A549 (cell line): ENCODE data around the gene ATM.

Experiments used
- CEBPB ChIP-seq, 2 experiments: fragments of >200 bp in 1 of 2; sonication (Bioruptor Twin) in 1 of 2; formaldehyde crosslinking in 1 of 2; IDR thresholded peaks; 2 replicates each; pipeline ENCODE4 v1.6.1; 2012 to 2016
- CHD2 ChIP-seq: fragments of 150-350 bp; IDR thresholded peaks from 2 replicates; pipeline ENCODE4 v1.6.1; 2014; ENCODE audit warnings: low read length; ENCODE audit not compliant: partially characterized antibody
- HOXB13 ChIP-seq: fragments of 250-450 bp; sonication (Bioruptor Pico); IDR thresholded peaks from 2 replicates; pipeline ENCODE4 v1.5.0; 2020; ENCODE audit warnings: low read depth, mild to moderate bottlenecking, moderate library complexity
- JUNB ChIP-seq: fragments of >200 bp; sonication (Bioruptor Twin); formaldehyde crosslinking; IDR thresholded peaks from 2 replicates; pipeline ENCODE4 v1.6.1; 2016
- MAFK ChIP-seq: fragments of 450-650 bp; IDR thresholded peaks from 2 replicates; pipeline ENCODE4 v1.6.1; 2014; ENCODE audit not compliant: partially characterized antibody
- NR3C1 ChIP-seq: fragments of >200 bp; sonication (Bioruptor Twin); formaldehyde crosslinking; IDR thresholded peaks from 3 replicates; pipeline ENCODE4 v1.6.1; 2017
- RCOR1 ChIP-seq: fragments of 150-350 bp; IDR thresholded peaks from 2 replicates; pipeline ENCODE4 v1.6.1; 2014; ENCODE audit warnings: antibody characterized with exemption, low read length, low read depth
- SREBF2 ChIP-seq: fragments of 450-650 bp; IDR thresholded peaks from 2 replicates; pipeline ENCODE4 v1.6.1; 2014; ENCODE audit warnings: mild to moderate bottlenecking, moderate library complexity
- TF ChIP-seq, protein P1 (sequence below): fragments of 450-650 bp; IDR thresholded peaks from 2 replicates; pipeline ENCODE4 v1.6.1; 2014; ENCODE audit warnings: antibody characterized with exemption
- TF ChIP-seq, protein P2 (sequence below): IDR thresholded peaks from 2 replicates; pipeline ENCODE4 v1.6.1; 2012
- TF ChIP-seq, protein P3 (sequence below): fragments of >200 bp; sonication (Bioruptor Twin); formaldehyde crosslinking; IDR thresholded peaks from 3 replicates; pipeline ENCODE4 v1.5.1; 2016
- TF ChIP-seq, protein P4 (sequence below): fragments of 200-600 bp; sonication (generic); IDR thresholded peaks from 2 replicates; pipeline ENCODE4 v1.6.1; 2016; ENCODE audit warnings: antibody characterized with exemption, mild to moderate bottlenecking, moderate library complexity

DNA sequence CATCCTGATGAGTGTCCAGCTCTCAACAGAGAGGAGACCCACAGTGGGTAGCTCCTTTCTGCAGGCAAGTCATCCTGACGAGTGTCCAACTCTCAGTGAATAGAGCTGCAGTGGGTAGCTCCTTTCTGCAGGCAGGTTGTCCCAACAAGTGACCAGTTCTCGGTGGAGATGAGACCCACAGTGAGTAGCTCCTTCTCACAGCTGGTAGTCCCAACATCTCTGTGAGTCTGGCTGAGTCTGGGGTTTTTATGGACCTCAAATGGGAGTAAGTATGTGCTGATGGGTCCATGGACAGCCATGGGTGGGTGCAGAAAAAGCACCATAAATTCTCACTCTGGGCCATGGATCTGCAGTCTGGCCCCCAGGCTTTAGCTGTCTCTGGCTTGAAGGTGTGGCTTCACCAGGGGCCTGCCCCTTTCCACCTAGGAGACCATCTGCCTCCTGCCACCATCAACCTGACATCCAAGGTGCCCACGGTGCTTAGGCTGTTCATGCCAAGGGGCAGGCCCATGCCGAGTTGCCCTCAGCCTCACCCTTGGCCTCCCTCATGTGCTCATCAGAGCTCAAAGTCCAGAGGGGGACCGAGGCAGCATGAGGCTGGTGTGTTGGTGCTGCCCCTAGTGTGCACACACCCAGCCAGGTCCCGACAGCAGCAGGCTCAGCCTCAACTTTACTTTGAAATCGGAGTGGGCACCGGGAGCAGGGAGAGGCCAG lies 15.7 kb upstream of the ATM start:
- TF ChIP-seq CHD2 (no peak), CEBPB (IDR thresholded peaks at IDR 0.05) (no peak), SREBF2 (no peak), RCOR1 (no peak), NR3C1 (no peak), MAFK (no peak), HOXB13 (CRISPR knock-in tag) (no peak), JUNB (no peak)
- TF ChIP-seq, protein P1, sequence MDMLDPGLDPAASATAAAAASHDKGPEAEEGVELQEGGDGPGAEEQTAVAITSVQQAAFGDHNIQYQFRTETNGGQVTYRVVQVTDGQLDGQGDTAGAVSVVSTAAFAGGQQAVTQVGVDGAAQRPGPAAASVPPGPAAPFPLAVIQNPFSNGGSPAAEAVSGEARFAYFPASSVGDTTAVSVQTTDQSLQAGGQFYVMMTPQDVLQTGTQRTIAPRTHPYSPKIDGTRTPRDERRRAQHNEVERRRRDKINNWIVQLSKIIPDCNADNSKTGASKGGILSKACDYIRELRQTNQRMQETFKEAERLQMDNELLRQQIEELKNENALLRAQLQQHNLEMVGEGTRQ = no peak
- TF ChIP-seq, protein P2, sequence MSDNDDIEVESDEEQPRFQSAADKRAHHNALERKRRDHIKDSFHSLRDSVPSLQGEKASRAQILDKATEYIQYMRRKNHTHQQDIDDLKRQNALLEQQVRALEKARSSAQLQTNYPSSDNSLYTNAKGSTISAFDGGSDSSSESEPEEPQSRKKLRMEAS = no peak
- TF ChIP-seq, protein P3, sequence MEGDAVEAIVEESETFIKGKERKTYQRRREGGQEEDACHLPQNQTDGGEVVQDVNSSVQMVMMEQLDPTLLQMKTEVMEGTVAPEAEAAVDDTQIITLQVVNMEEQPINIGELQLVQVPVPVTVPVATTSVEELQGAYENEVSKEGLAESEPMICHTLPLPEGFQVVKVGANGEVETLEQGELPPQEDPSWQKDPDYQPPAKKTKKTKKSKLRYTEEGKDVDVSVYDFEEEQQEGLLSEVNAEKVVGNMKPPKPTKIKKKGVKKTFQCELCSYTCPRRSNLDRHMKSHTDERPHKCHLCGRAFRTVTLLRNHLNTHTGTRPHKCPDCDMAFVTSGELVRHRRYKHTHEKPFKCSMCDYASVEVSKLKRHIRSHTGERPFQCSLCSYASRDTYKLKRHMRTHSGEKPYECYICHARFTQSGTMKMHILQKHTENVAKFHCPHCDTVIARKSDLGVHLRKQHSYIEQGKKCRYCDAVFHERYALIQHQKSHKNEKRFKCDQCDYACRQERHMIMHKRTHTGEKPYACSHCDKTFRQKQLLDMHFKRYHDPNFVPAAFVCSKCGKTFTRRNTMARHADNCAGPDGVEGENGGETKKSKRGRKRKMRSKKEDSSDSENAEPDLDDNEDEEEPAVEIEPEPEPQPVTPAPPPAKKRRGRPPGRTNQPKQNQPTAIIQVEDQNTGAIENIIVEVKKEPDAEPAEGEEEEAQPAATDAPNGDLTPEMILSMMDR = no peak
- TF ChIP-seq, protein P4, sequence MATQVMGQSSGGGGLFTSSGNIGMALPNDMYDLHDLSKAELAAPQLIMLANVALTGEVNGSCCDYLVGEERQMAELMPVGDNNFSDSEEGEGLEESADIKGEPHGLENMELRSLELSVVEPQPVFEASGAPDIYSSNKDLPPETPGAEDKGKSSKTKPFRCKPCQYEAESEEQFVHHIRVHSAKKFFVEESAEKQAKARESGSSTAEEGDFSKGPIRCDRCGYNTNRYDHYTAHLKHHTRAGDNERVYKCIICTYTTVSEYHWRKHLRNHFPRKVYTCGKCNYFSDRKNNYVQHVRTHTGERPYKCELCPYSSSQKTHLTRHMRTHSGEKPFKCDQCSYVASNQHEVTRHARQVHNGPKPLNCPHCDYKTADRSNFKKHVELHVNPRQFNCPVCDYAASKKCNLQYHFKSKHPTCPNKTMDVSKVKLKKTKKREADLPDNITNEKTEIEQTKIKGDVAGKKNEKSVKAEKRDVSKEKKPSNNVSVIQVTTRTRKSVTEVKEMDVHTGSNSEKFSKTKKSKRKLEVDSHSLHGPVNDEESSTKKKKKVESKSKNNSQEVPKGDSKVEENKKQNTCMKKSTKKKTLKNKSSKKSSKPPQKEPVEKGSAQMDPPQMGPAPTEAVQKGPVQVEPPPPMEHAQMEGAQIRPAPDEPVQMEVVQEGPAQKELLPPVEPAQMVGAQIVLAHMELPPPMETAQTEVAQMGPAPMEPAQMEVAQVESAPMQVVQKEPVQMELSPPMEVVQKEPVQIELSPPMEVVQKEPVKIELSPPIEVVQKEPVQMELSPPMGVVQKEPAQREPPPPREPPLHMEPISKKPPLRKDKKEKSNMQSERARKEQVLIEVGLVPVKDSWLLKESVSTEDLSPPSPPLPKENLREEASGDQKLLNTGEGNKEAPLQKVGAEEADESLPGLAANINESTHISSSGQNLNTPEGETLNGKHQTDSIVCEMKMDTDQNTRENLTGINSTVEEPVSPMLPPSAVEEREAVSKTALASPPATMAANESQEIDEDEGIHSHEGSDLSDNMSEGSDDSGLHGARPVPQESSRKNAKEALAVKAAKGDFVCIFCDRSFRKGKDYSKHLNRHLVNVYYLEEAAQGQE = no peak
